ENCODE measurements around the gene STARD7.
A peak's percentile ranks its signal among the peaks of the same experiment; 100 is the strongest.

DNA sequence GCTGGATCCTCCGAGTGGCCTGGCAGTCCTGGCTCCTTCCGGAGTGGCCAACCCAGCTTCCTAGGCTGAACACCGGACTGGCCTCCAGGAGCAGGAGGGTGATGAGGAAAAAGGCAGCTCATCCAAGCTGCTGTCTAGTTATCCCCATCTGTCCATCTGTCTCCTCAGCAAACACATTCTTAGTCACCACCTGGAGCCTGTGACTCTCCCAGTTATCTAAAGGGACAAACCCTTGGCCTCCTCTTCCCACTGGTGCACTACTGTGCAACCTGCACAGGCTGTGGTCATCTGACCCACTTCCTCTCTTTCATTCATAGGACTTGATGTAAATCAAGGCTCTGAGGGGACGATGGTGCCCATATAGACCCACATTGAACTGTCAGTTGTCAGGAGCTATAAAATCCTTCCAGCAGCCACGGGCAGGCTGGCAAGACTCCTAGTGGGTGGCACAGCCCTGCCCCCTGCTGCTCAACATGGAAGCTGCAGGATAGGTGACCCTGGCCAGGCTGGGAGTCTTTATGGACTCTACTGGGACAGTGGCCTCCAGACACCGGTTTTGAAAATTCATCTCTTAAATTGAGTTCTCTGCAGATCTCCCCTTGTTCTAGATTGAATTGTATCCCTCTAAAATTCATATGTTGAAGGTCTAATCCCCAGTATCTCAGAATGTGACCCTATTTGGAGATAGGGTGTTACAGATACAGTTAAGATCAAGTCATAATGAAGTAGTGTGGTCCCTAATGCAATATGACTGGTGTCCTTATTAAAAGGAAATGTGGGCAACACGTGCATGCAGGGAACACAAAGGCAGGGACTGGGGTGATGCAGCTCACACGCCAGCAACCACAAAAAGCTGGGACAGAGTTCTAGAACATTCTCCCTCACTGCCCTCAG is 34.1 kb downstream of the STARD7 start:
- TF ChIP-seq ZSCAN29 (IDR thresholded peaks at IDR 0.05) (no peak), POLR2AphosphoS5 (IDR thresholded peaks at IDR 0.05; ENCODE audit: low read length) (no peak), CEBPB (IDR thresholded peaks at IDR 0.05; ENCODE audit: borderline replicate concordance in 1 of 2, low read depth in 2 of 2, low read length in 2 of 2) (no peak), NFIC (IDR thresholded peaks at IDR 0.05; ENCODE audit: low read depth, low read length) (no peak), YBX1 (IDR thresholded peaks at IDR 0.05) (no peak), HDAC6 (IDR thresholded peaks at IDR 0.05; ENCODE audit: unreplicated experiment) (no peak), IRF4 (IDR thresholded peaks at IDR 0.05; ENCODE audit: low read depth, low read length) (no peak), EGR1 (IDR thresholded peaks at IDR 0.05; ENCODE audit: borderline replicate concordance in 1 of 2, low read depth in 2 of 2, low read length in 2 of 2) (no peak), JUND (IDR thresholded peaks at IDR 0.05; ENCODE audit: low read depth, low read length) (no peak), SMC3 (IDR thresholded peaks at IDR 0.05; ENCODE audit: borderline replicate concordance, low read length) (peak; percentile 99), KDM1A (IDR thresholded peaks at IDR 0.05; ENCODE audit: borderline replicate concordance) (no peak)
- TF ChIP-seq, protein P1, sequence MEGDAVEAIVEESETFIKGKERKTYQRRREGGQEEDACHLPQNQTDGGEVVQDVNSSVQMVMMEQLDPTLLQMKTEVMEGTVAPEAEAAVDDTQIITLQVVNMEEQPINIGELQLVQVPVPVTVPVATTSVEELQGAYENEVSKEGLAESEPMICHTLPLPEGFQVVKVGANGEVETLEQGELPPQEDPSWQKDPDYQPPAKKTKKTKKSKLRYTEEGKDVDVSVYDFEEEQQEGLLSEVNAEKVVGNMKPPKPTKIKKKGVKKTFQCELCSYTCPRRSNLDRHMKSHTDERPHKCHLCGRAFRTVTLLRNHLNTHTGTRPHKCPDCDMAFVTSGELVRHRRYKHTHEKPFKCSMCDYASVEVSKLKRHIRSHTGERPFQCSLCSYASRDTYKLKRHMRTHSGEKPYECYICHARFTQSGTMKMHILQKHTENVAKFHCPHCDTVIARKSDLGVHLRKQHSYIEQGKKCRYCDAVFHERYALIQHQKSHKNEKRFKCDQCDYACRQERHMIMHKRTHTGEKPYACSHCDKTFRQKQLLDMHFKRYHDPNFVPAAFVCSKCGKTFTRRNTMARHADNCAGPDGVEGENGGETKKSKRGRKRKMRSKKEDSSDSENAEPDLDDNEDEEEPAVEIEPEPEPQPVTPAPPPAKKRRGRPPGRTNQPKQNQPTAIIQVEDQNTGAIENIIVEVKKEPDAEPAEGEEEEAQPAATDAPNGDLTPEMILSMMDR (IDR thresholded peaks at IDR 0.05 in 2 of 3, conservative IDR thresholded peaks at IDR 0.05 in 1 of 3; ENCODE audit: control insufficient read depth in 2 of 3, extremely low read depth in 1 of 3, insufficient read depth in 1 of 3, low read depth in 3 of 3, low read length in 3 of 3), result peak; percentile 94 to 97 (median 96)
- TF ChIP-seq, protein P2, sequence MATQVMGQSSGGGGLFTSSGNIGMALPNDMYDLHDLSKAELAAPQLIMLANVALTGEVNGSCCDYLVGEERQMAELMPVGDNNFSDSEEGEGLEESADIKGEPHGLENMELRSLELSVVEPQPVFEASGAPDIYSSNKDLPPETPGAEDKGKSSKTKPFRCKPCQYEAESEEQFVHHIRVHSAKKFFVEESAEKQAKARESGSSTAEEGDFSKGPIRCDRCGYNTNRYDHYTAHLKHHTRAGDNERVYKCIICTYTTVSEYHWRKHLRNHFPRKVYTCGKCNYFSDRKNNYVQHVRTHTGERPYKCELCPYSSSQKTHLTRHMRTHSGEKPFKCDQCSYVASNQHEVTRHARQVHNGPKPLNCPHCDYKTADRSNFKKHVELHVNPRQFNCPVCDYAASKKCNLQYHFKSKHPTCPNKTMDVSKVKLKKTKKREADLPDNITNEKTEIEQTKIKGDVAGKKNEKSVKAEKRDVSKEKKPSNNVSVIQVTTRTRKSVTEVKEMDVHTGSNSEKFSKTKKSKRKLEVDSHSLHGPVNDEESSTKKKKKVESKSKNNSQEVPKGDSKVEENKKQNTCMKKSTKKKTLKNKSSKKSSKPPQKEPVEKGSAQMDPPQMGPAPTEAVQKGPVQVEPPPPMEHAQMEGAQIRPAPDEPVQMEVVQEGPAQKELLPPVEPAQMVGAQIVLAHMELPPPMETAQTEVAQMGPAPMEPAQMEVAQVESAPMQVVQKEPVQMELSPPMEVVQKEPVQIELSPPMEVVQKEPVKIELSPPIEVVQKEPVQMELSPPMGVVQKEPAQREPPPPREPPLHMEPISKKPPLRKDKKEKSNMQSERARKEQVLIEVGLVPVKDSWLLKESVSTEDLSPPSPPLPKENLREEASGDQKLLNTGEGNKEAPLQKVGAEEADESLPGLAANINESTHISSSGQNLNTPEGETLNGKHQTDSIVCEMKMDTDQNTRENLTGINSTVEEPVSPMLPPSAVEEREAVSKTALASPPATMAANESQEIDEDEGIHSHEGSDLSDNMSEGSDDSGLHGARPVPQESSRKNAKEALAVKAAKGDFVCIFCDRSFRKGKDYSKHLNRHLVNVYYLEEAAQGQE (IDR thresholded peaks at IDR 0.05; ENCODE audit: low read depth, low read length), result no peak

Measured in GM12878 (cell line).